Nephron (organoid): Measurements from ENCODE around the gene SH3BP1.

Experiments used
- H3K27ac Mint-ChIP-seq, 3 experiments: 2 replicates each; pipeline ENCODE4 v1.8.0; 2020; ENCODE audit warnings: mixed read lengths in 3 of 3, mild to moderate bottlenecking in 2 of 3, moderate library complexity in 1 of 3
- H3K27me3 Mint-ChIP-seq: 2 replicates; pipeline ENCODE4 v1.8.0; 2021; ENCODE audit warnings: low read depth, mild to moderate bottlenecking, moderate library complexity, mixed read lengths
- H3K36me3 Mint-ChIP-seq: 2 replicates; pipeline ENCODE4 v1.8.0; 2020; ENCODE audit warnings: low read depth, mixed read lengths
- H3K4me1 Mint-ChIP-seq: 2 replicates; pipeline ENCODE4 v1.8.0; 2020; ENCODE audit warnings: mixed read lengths
- H3K4me3 Mint-ChIP-seq, 3 experiments: 2 replicates each; pipeline ENCODE4 v1.8.0; 2020; ENCODE audit warnings: mild to moderate bottlenecking in 3 of 3, mixed read lengths in 3 of 3, moderate library complexity in 2 of 3
- H3K9me3 Mint-ChIP-seq: 2 replicates; pipeline ENCODE4 v1.8.0; 2020; ENCODE audit warnings: mixed read lengths
- TF ChIP-seq, protein P1 (sequence below), 3 experiments: fragments of 200-600 bp; sonication (generic); IDR thresholded peaks; one replicate each; pipeline ENCODE4 v1.5.0; 2021; ENCODE audit warnings: antibody characterized with exemption in 3 of 3; ENCODE audit not compliant: unreplicated experiment in 3 of 3

SH3BP1 gene

DNA sequence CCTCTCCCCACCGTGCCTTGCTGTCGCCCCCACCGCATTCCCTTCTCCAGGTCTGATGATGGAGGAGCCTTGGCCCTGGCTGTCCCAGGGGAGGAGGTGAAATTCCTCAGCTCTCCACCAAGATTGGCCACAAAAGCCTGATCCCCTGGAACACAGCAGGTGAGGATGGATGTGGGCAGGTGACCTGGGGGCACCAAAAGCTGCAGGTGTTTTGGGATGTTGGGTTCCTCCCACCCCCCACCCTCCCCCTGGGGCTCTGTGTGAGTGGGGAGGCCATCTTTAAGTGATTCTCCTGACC is 58.0 kb downstream of the SH3BP1 start:
- Mint-ChIP-seq H3K27ac (no peak overlapping the region), H3K9me3 (no peaks in the 10 kb centered on the region), H3K4me3 (no peak overlapping the region), H3K4me1 (peaks cover 16% of the 10 kb centered on the region), H3K27me3 (peaks cover 3% of the 10 kb centered on the region), H3K36me3 (peaks cover 9% of the 10 kb centered on the region)
- TF ChIP-seq, protein P1, sequence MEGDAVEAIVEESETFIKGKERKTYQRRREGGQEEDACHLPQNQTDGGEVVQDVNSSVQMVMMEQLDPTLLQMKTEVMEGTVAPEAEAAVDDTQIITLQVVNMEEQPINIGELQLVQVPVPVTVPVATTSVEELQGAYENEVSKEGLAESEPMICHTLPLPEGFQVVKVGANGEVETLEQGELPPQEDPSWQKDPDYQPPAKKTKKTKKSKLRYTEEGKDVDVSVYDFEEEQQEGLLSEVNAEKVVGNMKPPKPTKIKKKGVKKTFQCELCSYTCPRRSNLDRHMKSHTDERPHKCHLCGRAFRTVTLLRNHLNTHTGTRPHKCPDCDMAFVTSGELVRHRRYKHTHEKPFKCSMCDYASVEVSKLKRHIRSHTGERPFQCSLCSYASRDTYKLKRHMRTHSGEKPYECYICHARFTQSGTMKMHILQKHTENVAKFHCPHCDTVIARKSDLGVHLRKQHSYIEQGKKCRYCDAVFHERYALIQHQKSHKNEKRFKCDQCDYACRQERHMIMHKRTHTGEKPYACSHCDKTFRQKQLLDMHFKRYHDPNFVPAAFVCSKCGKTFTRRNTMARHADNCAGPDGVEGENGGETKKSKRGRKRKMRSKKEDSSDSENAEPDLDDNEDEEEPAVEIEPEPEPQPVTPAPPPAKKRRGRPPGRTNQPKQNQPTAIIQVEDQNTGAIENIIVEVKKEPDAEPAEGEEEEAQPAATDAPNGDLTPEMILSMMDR (IDR thresholded peaks at IDR 0.05; ENCODE audit: unreplicated experiment in 3 of 3): no peak

DNA sequence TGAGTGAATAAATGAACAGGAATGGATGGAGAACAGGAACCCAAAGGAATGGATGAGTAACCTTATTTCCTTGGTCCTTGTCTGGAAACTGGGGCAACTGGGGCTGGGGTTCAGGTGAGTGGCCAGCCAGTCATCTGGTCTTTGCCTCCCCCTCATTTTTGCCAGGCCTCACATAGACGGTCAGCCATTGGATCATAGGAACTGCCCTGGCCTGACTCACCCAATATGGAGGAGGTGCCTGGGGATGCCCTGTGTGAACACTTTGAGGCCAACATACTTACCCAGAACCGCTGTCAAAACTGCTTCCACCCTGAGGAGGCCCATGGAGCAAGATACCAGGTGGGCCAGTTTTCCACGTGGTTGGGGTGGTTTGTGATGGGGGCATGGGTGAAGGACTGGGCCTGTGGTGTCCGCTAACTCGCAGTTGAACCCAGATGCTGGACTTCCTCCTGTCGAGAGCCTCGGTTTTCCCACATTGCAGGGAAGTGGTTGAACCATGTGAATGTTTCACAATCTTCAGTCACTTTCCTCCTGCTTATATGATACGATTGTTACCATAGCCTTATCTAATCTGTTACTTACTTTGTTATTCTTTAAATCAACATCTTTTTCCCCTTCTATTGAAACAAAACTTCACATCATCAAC is 61.8 kb downstream of the SH3BP1 start:
- TF ChIP-seq, protein P1 (IDR thresholded peaks at IDR 0.05; ENCODE audit: unreplicated experiment in 3 of 3): no peak
- Mint-ChIP-seq H3K9me3 (no peaks in the 10 kb centered on the region), H3K36me3 (peaks cover 18% of the 10 kb centered on the region), H3K27ac (no peak overlapping the region), H3K27me3 (no peaks in the 10 kb centered on the region), H3K4me3 (no peak overlapping the region), H3K4me1 (peaks cover 10% of the 10 kb centered on the region)

DNA sequence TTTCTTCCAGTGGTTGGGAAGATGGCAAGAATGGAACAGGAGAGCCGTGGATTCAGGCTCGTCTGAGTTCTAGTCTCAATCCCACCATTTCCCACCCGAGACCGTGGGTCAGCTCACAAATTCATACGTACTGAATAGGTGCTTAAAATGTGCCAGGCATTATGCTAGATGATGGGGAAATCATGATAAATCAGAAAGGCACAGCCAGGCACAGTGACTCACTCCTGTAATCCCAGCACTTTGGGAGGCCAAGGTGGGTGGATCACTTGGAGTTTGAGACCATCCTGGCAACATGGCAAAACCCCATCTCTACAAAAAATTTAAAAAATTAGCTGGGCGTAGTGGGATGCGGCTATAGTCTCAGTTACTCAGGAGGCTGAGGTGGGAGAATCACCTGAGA is 64.4 kb downstream of the SH3BP1 start:
- Mint-ChIP-seq H3K4me1 (no peaks in the 10 kb centered on the region), H3K27me3 (no peaks in the 10 kb centered on the region), H3K27ac (no peak overlapping the region), H3K4me3 (no peak overlapping the region), H3K36me3 (peaks cover 19% of the 10 kb centered on the region), H3K9me3 (no peaks in the 10 kb centered on the region)
- TF ChIP-seq, protein P1 (IDR thresholded peaks at IDR 0.05; ENCODE audit: unreplicated experiment in 3 of 3): no peak

DNA sequence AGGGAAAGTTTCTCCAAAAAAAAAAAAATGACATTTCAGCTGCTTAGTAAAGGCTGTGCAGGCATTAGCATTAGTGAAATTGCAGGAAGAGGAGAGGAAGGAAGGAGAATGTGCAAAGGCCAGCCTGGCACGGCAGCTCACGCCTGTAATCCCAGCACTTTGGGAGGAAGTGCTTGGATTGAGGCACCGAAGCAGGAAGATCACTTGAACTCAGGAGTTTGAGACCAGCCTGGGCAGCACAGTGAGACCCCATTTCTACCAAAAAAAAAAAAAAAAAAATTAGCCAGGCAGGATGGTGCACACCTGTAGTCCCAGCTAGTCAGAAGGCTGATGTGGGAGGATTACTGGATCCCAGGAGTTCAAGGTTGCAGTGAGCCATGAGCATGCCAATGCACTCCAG is 65.2 kb downstream of the SH3BP1 start:
- Mint-ChIP-seq H3K36me3 (peaks cover 20% of the 10 kb centered on the region), H3K4me1 (no peaks in the 10 kb centered on the region), H3K9me3 (no peaks in the 10 kb centered on the region), H3K27ac (no peak overlapping the region), H3K4me3 (no peak overlapping the region), H3K27me3 (no peaks in the 10 kb centered on the region)
- TF ChIP-seq, protein P1 (IDR thresholded peaks at IDR 0.05; ENCODE audit: unreplicated experiment in 3 of 3): no peak

DNA sequence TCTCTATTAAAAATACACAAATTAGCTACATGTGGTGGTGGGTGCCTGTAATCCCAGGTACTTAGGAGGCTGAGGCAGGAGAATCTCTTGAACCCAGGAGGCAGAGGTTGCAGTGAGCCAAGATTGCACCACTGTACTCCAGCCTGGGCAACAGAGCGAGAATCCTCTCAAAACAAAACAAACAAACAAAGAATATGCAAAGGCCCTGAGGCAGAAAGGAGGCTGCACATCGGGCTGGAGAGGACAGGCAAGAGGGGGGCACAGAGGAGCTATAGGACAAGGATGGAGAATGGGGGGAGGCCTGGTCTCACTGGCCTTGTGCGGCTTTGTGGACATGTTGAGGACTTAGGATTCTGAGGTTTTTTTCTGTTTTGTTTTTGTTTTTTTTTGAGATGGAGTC is 65.7 kb downstream of the SH3BP1 start:
- no peaks in the 10 kb centered on the region for H3K27me3 Mint-ChIP-seq
- H3K27ac Mint-ChIP-seq: no peak overlapping the region
- TF ChIP-seq, protein P1 (IDR thresholded peaks at IDR 0.05; ENCODE audit: unreplicated experiment in 3 of 3): no peak
- no peaks in the 10 kb centered on the region for H3K4me1 Mint-ChIP-seq
- peaks cover 24% of the 10 kb centered on the region for H3K36me3 Mint-ChIP-seq
- no peak overlapping the region for H3K4me3 Mint-ChIP-seq
- no peaks in the 10 kb centered on the region for H3K9me3 Mint-ChIP-seq
